HCT116 (cell line): ENCODE results near the gene RPS27L. TPM values are rescaled to one million over a fixed set of nuclear protein-coding genes. Genes with fewer than 3 reads are reported as not detected.

Experiments
- ATAC-seq: fragments of 200-7000 bp; cut with Tn5 transposase; 2 replicates; pipeline ENCODE4 v1.9.1; 2020; ENCODE audit warnings: mild to moderate bottlenecking, moderate library complexity
- BruUV-seq: library from RNA; stranded (reverse); fragments of 400-500 nt; replicated peaks from 2 replicates; lab custom pipeline; 2021; lab: Mats Ljungman, UMichigan
- CTCF ChIA-PET: fragments of 300-600 bp; sonication (Branson Sonifier 250); formaldehyde crosslinking; loops from one replicate; lab custom pipeline; 2021; ENCODE audit warnings: antibody characterized with exemption; lab: Charles Lee
- POLR2A ChIA-PET: fragments of 300-600, 350-600 bp; sonication (Branson Sonifier 250); formaldehyde crosslinking; loops from one replicate; lab custom pipeline; 2021; ENCODE audit warnings: antibody characterized with exemption; lab: Charles Lee
- RAD21 ChIA-PET, 2 experiments: fragments of 300-600 bp; sonication (Branson Sonifier 250); formaldehyde crosslinking; loops; one replicate each; lab custom pipeline; 2023; ENCODE audit warnings: low total read pairs in 2 of 2; ENCODE audit not compliant: uncharacterized antibody in 2 of 2, unreplicated experiment in 2 of 2, low non-redundant PET in 1 of 2; lab: Charles Lee
- DNase-seq: peaks from one replicate; pipeline ENCODE4 v3.0.0-alpha.2; 2010; ENCODE audit warnings: low read depth, low spot score
- H2AFZ ChIP-seq: fragments of 200-600 bp; shearing (Covaris generic), sonication (generic); 2 replicates; pipeline ENCODE4 v1.6.1; 2017; ENCODE audit warnings: low read depth, mixed run types, mixed read lengths, antibody characterized with exemption, low read length; ENCODE audit not compliant: poor library complexity, severe bottlenecking
- H3K27ac ChIP-seq: 2 replicates; pipeline ENCODE4 v1.5.1; 2012; ENCODE audit warnings: low read depth, low read length
- H3K27me3 ChIP-seq: fragments of 200-600 bp; sonication (generic); 2 replicates; pipeline ENCODE4 v1.6.1; 2016; ENCODE audit warnings: mixed run types, low read length, mixed read lengths; ENCODE audit not compliant: insufficient read depth
- H3K36me3 ChIP-seq, 2 experiments: fragments of 200-500 bp in 1 of 2; fragments of 200-600 bp in 1 of 2; sonication (Bioruptor generic) in 1 of 2; sonication (generic) in 1 of 2; 2 replicates each; pipeline versions ENCODE4 v1.5.1 to v1.6.1; 2014 to 2016; ENCODE audit warnings: low read length in 2 of 2, inconsistent platforms in 1 of 2, mixed read lengths in 1 of 2, mixed run types in 1 of 2; ENCODE audit not compliant: insufficient read depth in 2 of 2, control insufficient read depth in 1 of 2
- H3K4me1 ChIP-seq, 2 experiments: fragments of 200-600 bp in 1 of 2; sonication (generic) in 1 of 2; 2 replicates each; pipeline versions ENCODE4 v1.5.1 to v1.6.1; 2012 to 2017; ENCODE audit warnings: low read length in 2 of 2, inconsistent platforms in 1 of 2, mild to moderate bottlenecking in 1 of 2, mixed read lengths in 1 of 2, mixed run types in 1 of 2, moderate library complexity in 1 of 2; ENCODE audit not compliant: insufficient read depth in 2 of 2, control insufficient read depth in 1 of 2
- H3K4me2 ChIP-seq: fragments of 200-600 bp; sonication (generic); 2 replicates; pipeline ENCODE4 v1.6.1; 2017; ENCODE audit warnings: mixed run types, low read length, mixed read lengths
- H3K4me3 ChIP-seq, 2 experiments: fragments of 200-600 bp in 1 of 2; sonication (generic) in 1 of 2; replicated peaks in 1 of 2; 2 replicates each; pipeline ENCODE4 v1.5.1; 2011 to 2016; ENCODE audit warnings: low read length in 2 of 2, control low read depth in 1 of 2, low read depth in 1 of 2, mild to moderate bottlenecking in 1 of 2, mixed read lengths in 1 of 2, mixed run types in 1 of 2
- H3K79me2 ChIP-seq: fragments of 200-600 bp; sonication (generic); 2 replicates; pipeline ENCODE4 v1.6.1; 2017; ENCODE audit warnings: mild to moderate bottlenecking, mixed run types, low read length, moderate library complexity, mixed read lengths; ENCODE audit not compliant: insufficient read depth
- H3K9ac ChIP-seq: fragments of 200-600 bp; sonication (generic); 2 replicates; pipeline ENCODE4 v1.6.1; 2016; ENCODE audit warnings: low read length, mixed read lengths
- H3K9me2 ChIP-seq: fragments of 200-600 bp; sonication (generic), shearing (Covaris generic); 2 replicates; pipeline ENCODE4 v1.6.1; 2017; ENCODE audit warnings: mixed run types, mild to moderate bottlenecking, moderate library complexity; ENCODE audit not compliant: insufficient read depth
- H3K9me3 ChIP-seq, 2 experiments: fragments of 200-500 bp in 1 of 2; fragments of 200-600 bp in 1 of 2; sonication (Bioruptor generic) in 1 of 2; sonication (generic) in 1 of 2; 2 replicates each; pipeline ENCODE4 v1.6.1; 2014 to 2017; ENCODE audit warnings: low read length in 2 of 2, mixed read lengths in 2 of 2, inconsistent platforms in 1 of 2, low read depth in 1 of 2, mild to moderate bottlenecking in 1 of 2, mixed run types in 1 of 2, moderate library complexity in 1 of 2; ENCODE audit not compliant: control insufficient read depth in 1 of 2, insufficient read depth in 1 of 2
- H4K20me1 ChIP-seq: fragments of 200-600 bp; sonication (generic), shearing (Covaris generic); 2 replicates; pipeline ENCODE4 v1.6.1; 2017; ENCODE audit warnings: mixed run types, mild to moderate bottlenecking, moderate library complexity; ENCODE audit not compliant: insufficient read depth
- CBX3 ChIP-seq: IDR thresholded peaks from 2 replicates; pipeline ENCODE4 v1.6.1; 2012; ENCODE audit warnings: low read depth
- CEBPB ChIP-seq: IDR thresholded peaks from 2 replicates; pipeline ENCODE4 v1.6.1; 2012; ENCODE audit warnings: low read depth
- EGR1 ChIP-seq: IDR thresholded peaks from 2 replicates; pipeline ENCODE4 v1.6.1; 2012; ENCODE audit warnings: low read depth
- EZH2 ChIP-seq: fragments of 200-600 bp; sonication (generic); IDR thresholded peaks from 2 replicates; pipeline ENCODE4 v1.6.1; 2017; ENCODE audit warnings: antibody characterized with exemption, mixed run types
- FOSL1 ChIP-seq: IDR thresholded peaks from 2 replicates; pipeline ENCODE4 v1.6.1; 2012; ENCODE audit warnings: low read depth
- JUND ChIP-seq: IDR thresholded peaks from 2 replicates; pipeline ENCODE4 v1.6.1; 2012
- MAX ChIP-seq: IDR thresholded peaks from 2 replicates; pipeline ENCODE4 v1.6.1; 2012
- POLR2A ChIP-seq: IDR thresholded peaks from 2 replicates; pipeline ENCODE4 v1.7.0; 2011; ENCODE audit warnings: borderline replicate concordance; ENCODE audit not compliant: insufficient read depth, insufficient read length; ENCODE audit errors: extremely low read depth
- POLR2AphosphoS5 ChIP-seq: IDR thresholded peaks from 2 replicates; pipeline ENCODE4 v1.6.1; 2011; ENCODE audit warnings: mild to moderate bottlenecking, low read depth, low read length, moderate library complexity
- RAD21 ChIP-seq: IDR thresholded peaks from 2 replicates; pipeline ENCODE4 v1.6.1; 2012; ENCODE audit warnings: low read depth, mild to moderate bottlenecking
- SIN3A ChIP-seq: IDR thresholded peaks from 2 replicates; pipeline ENCODE4 v1.6.1; 2012; ENCODE audit warnings: low read depth
- SP1 ChIP-seq: IDR thresholded peaks from 2 replicates; pipeline ENCODE4 v1.6.1; 2012; ENCODE audit warnings: low read depth
- SRF ChIP-seq: IDR thresholded peaks from 2 replicates; pipeline ENCODE4 v1.6.1; 2012; ENCODE audit warnings: low read depth
- TCF7L2 ChIP-seq: IDR thresholded peaks from 2 replicates; pipeline ENCODE4 v1.7.0; 2011; ENCODE audit warnings: borderline replicate concordance, inconsistent platforms; ENCODE audit not compliant: insufficient read depth, insufficient read length; ENCODE audit errors: extremely low read depth
- ZNF274 ChIP-seq: fragments of 200-500 bp; sonication (Bioruptor generic); IDR thresholded peaks from 2 replicates; pipeline ENCODE4 v1.6.1; 2014; ENCODE audit warnings: mild to moderate bottlenecking, low read depth, low read length, inconsistent platforms
- intact Hi-C: fragments of 100-400 bp; cut with micrococcal nuclease; formaldehyde crosslinking; loops from 2 replicates; pipeline ENCODE4 v1.10.0; 2022
- total RNA-seq: library from RNA; stranded (reverse); gene quantifications from one replicate; pipeline ENCODE4 v1.2.1, GENCODE V29; 2021; ENCODE audit not compliant: unreplicated experiment
- TF ChIP-seq, protein P1 (sequence below): IDR thresholded peaks from 2 replicates; pipeline ENCODE4 v1.6.1; 2011; ENCODE audit warnings: mild to moderate bottlenecking, low read length, moderate library complexity; ENCODE audit not compliant: insufficient replicate concordance; ENCODE audit errors: extremely low read depth
- TF ChIP-seq, protein P2 (sequence below): IDR thresholded peaks from 2 replicates; pipeline ENCODE4 v1.6.1; 2012

RPS27L gene
- total RNA-seq, 1 experiment from 2014 or later, result 139 TPM

DNA sequence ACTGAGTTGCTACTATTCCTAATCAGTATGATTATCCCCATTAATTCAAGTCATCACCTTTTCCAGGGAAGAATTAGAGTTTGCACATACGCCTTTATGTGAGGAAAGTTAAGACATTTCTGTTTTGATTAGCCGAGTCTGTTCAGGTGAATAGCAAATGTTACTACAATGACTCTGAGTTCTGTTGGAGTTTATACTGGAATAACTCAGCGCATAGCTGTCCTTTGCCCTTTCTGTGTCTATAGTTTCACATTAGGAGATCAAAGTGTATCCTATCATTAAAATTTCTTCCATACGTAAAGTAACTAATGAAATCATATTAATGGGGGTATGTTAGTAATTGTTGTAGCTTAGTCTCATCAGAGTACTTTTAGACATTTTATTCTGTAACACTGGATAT lies 37.0 kb upstream of the RPS27L start:
- no peaks in the 10 kb centered on the region for H3K9me3 ChIP-seq
- ATAC-seq (no peak), DNase-seq (no peak)
- BruUV-seq, result no TSS peak
- ChIA-PET POLR2A (no interaction called here), CTCF (no interaction called here), RAD21 (no interaction called here)
- H3K4me3 ChIP-seq, result no peak overlapping the region
- H2AFZ ChIP-seq, result no peak overlapping the region
- H3K27me3 ChIP-seq, result no peaks in the 10 kb centered on the region
- intact Hi-C loops, result no loop called here
- H3K36me3 ChIP-seq, result no peaks in the 10 kb centered on the region
- TF ChIP-seq POLR2A, result no peak
- TF ChIP-seq POLR2AphosphoS5, result no peak
- TF ChIP-seq MAX, result no peak
- TF ChIP-seq TCF7L2, result no peak
- no peak for TF ChIP-seq EGR1
- no peak for TF ChIP-seq SP1
- TF ChIP-seq, protein P1, sequence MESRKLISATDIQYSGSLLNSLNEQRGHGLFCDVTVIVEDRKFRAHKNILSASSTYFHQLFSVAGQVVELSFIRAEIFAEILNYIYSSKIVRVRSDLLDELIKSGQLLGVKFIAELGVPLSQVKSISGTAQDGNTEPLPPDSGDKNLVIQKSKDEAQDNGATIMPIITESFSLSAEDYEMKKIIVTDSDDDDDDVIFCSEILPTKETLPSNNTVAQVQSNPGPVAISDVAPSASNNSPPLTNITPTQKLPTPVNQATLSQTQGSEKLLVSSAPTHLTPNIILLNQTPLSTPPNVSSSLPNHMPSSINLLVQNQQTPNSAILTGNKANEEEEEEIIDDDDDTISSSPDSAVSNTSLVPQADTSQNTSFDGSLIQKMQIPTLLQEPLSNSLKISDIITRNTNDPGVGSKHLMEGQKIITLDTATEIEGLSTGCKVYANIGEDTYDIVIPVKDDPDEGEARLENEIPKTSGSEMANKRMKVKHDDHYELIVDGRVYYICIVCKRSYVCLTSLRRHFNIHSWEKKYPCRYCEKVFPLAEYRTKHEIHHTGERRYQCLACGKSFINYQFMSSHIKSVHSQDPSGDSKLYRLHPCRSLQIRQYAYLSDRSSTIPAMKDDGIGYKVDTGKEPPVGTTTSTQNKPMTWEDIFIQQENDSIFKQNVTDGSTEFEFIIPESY, result no peak
- no peak for TF ChIP-seq SIN3A
- no peak for TF ChIP-seq RAD21
- no peak for TF ChIP-seq ZNF274
- no peak for TF ChIP-seq CEBPB
- TF ChIP-seq, protein P2, sequence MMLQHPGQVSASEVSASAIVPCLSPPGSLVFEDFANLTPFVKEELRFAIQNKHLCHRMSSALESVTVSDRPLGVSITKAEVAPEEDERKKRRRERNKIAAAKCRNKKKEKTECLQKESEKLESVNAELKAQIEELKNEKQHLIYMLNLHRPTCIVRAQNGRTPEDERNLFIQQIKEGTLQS, result no peak
- no peak for TF ChIP-seq FOSL1
- TF ChIP-seq JUND, result no peak
- no peak for TF ChIP-seq SRF
- no peak for TF ChIP-seq CBX3
- no peak for TF ChIP-seq EZH2
- no peak overlapping the region for H3K27ac ChIP-seq
- H4K20me1 ChIP-seq, result no peaks in the 10 kb centered on the region
- no peaks in the 10 kb centered on the region for H3K79me2 ChIP-seq
- H3K9ac ChIP-seq, result no peak overlapping the region
- H3K4me1 ChIP-seq, result peaks cover 0 to 10% of the 10 kb centered on the region in 2 experiments; a peak in 2 of 4 replicates
- H3K4me2 ChIP-seq, result no peak overlapping the region
- H3K9me2 ChIP-seq, result no peaks in the 10 kb centered on the region
